GM18499 (cell line): ENCODE results near the gene IL17RA.

Experiments used
- ATAC-seq: cut with Tn5 transposase; IDR thresholded peaks from one replicate; pipeline ENCODE4 v1.9.1; 2021; ENCODE audit warnings: moderate number of reproducible peaks; ENCODE audit not compliant: insufficient read depth, unreplicated experiment

The IL17RA gene

GRCh38 chr22:17084554-17085276, at the start of gene IL17RA:
IL17RA (plus strand) TSS chr22:17085000; CDS start chr22:17085092, 92 bp downstream.
- ATAC-seq = peak; percentile 59

DNA sequence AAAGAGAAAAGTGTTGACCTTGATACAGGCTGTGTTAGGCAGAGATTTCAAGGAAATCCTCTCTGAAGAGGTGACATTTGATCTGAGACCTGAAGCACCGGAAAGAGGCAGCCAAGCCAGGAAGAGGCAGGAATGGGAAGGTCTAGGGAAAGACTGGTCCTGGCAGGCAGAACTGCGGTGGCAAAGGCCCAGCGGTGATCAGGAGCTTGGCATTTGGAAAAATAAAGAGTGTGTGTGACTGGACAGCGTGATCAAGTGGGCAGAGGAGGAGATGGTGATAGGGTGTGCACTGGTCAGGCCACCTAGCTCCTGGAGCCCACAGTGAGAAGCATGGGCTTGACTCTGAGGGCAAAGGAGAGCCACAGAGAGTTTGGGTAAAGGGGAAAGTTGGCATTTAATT, 49.6 kb upstream of the IL17RA start:
- no peak for ATAC-seq

DNA sequence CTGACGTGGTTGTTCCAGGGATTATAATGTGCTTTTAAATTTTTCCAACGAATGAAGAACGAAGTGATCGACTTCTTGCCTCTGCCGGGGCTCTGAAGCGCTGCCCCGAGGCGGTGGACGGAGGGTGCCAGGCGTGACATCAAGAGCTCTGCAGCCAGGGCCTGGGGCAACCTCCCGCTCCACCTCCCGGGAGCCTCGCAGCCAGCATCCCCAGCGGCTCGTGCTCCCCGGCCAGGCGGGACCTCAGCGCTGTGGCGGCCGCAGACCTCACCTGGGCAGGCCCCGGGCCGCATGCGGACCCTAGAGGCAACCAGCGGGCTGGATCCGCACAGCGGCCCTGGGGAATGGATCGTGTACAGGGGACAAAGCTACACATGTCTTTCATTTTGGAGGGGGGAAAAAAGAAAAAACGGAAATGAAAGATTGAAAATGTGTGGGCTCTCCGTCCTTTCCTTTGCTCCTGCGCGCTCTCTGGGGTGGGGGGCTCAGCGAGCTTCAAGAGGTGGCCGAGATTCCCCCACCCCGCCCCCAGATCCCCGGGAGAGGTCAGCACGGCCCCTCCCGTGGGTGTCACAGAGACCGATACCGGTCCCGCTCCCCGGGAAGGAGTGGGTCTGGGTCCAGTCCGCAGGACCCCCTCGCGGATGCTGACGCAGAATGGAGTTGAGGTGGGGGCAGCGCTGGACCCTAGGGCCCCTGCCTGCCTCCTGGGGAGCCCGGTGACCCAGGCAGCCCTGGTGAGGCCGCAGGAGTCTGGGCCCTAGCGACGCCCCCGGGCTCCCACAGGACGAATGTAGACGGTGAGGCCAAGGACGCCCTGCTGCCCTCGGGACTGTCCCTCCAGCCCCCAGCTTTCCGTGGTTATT, 48.6 kb upstream of the IL17RA start:
- peak; percentile 23 for ATAC-seq

DNA sequence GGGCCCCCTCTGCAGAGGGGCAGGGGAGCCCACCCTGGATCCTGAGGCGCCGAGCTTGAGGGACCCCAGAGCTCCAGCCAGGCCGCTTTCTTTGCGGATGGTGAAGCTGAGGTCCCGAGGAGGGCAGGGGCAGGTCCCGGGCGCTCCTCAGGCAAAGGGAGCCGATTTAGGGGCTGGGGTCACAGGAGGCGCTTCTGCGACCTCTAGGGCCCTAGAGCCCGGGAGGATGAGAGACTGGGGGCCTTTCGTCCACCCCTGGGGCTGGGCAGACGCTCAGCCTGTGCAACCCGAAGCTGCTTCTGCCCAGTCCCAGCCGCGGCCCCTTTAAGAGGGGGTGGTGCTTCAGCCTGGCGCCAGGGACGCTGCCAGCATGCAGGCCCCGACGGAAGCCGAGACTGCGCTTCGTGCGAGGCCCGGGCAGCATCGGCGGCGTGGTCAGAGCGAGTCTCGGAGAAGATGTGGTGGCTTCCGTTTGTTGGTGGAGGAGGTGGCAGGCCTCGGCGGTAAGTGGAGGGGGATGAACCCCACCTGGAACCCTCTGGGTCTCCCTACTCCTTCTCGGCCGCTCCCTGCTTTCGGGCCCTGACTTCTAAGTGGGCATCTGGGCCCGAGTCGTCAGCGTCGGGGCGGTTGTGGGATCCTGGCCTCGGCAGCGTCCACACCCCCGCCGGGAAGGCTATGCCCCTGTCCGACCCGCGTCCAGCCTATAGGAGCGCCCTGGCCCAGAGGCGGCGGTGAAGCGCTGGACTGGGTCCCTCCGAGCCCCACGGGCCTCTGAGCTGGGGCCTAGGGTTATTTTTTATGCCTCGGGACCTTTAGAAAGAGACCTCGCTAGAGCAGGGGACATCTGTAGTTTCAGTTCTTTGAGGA, 47.7 kb upstream of the IL17RA start:
- peak; percentile 32 for ATAC-seq

DNA sequence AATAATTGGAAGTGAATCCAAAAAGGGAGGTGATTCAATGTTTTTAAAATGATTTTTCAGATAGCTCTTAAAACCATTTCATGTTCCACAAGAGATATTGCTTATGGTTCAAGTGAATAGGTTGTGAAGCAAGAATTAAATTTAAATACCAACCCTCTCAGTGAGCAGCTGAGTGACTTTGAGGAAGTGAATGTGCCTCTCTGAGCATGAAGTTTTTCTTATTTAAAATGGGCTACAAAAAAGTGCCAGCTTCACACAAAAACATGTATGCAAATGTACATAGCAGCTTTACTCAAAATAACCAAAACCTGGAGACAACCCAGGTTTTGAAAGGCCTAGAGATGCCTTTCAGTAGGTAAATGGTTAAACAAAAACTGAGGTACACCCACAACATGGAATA, 41.3 kb upstream of the IL17RA start:
- no peak for ATAC-seq

GRCh38 chr22:17046566-17047348, 38.0 kb upstream of the IL17RA start:
- no peak for ATAC-seq

DNA sequence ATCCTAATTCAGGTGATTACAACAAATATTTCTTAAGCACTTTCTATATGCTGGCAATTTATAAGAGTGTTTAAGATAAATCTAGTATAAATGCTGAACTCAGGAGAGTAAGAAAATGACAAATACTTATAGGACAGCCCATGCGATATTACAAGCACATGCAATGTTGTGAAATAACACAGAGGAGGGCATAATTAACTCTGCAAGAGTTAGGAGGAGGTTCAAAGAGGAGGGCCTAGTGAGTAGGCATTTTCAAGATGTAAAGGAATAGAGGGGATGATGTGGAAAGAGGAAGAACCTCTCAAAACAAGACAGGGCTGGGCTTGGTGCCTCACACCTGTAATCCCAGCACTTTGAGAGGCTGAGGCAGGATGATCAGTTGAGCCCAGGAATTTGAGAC, 37.1 kb upstream of the IL17RA start:
- ATAC-seq = no peak

GRCh38 chr22:17056058-17056457, 28.7 kb upstream of the IL17RA start:
- no peak for ATAC-seq

- no peak for ATAC-seq
Measured at GRCh38 chr22:17056807-17057206, 28.0 kb upstream of the IL17RA start.

- ATAC-seq = no peak
Measured at GRCh38 chr22:17057959-17058814, 26.6 kb upstream of the IL17RA start.

DNA sequence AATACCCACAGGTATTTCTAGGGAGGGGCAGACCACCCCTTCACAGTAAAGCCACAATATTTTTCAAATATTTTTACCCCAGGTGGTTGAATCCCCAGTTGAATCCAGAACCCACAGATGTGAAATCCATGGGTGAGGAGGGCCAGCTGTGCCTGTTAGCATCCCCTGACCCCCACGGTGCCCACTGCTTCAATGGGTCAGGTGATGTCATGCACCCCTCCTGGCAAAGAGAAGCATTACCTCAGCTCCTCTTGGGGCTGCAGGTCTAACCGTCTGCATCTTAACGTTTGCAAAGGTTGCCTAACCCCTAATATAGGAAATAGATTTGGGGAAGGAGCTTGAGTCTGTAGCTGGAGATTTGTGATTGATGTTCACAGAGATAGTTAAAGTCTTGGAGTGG, 24.7 kb upstream of the IL17RA start:
- no peak for ATAC-seq

- no peak for ATAC-seq
Measured at GRCh38 chr22:17063411-17064106, 21.2 kb upstream of the IL17RA start.

- ATAC-seq = no peak
Measured at GRCh38 chr22:17064498-17065100, 20.2 kb upstream of the IL17RA start.

- ATAC-seq = no peak
Measured at GRCh38 chr22:17065433-17065832, 19.4 kb upstream of the IL17RA start.

DNA sequence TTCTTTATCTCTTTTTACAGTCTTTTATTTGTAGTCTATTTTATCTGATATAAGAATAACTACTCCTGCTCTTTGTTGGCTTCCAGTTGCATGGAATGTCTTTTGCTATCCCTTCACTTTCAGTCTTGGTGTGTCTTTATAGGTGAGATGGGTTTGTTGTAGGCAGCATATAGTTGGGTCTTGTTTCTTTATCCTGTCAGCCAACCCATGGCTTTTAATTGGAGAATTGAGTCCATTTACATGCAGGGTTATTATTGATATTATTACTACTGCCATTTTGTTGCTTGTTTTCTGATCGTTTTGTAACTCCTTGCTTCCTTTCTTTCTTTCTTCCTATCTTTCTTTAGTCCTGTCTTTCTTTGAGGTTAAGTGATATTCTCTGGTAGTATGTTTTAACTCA, 11.9 kb upstream of the IL17RA start:
- no peak for ATAC-seq

DNA sequence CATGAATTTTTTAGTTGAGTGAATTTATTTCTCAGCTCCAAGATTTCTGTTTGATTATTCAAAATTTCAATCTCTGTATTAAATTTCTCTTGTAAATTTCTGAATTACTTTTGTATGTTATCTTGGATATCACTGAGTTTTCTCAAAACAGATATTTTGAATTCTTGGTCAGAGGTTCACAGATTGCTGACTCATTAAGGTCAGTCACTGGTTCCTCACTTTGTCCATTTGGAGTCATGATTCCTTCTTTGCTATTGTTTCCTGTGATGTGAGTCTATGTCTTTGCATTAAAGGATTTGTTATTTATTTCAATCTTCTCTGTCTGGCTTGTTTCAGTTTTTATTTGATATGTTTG, 10.2 kb upstream of the IL17RA start:
- ATAC-seq = no peak

- ATAC-seq = no peak
Measured at GRCh38 chr22:17077255-17077654, 7.5 kb upstream of the IL17RA start.

DNA sequence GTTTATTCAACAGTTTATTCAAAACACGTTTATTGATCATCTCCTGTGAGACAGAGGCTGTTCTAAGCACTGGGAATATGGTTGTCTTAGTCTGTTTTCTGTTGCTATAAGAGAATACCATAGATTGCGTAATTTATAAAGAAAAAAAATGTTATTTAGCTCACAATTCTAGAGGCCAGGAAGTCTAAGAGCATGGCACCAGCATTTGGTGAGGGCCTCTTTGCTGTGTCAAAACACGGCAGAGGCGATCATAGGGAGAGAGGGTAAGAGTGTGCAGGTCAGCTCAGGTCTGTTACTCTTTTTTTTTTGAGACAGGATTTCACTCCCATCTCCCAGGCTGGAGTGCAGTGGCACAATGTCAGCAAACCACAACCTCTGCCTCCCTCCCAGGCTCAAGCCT, 5.2 kb upstream of the IL17RA start:
- ATAC-seq = no peak
